Measurements from ENCODE around the gene PDE4D.

Gene PDE4D

DNA sequence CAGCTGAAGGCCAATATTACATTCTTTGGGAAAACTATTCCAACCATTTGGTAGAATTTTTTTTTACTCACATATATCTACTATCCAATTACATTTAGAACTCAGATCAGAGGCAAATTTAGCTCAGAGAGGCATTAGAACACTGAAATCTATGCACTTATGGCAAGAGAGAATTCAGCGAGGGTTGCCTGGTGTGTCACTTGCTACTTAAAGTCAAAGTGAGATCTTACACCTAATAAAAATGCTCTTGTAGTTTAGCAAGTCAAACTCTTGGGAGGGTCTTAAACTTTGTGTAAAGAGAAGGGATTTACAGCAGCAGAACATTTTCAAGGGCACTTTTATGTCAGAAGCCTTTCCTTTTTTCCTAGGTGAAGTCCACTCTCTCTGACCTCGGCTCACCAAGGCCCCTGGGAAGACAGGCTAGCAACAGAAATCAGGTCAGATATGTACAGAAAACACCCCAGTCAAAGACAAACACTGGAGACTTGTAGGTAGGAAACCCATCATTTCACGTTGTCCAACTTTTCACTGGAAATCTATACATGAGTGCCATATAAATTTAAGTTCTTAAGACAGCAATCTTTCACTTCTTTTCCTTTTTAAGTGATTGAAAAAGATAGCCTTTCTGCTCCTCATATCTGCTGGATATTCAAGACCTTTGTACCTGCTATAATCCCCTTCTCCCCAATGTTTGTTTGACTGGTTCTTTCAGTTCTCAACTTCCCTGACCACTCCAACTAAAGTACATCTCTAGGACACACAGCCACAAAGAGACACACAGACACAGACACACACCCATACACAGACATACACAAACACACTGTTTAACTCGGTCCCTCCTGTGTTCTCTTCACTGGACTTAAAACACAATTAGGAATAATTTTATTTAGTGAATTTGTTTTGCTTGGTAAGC is 635.8 kb downstream of the PDE4D start:
- no peak overlapping the region for H3K27ac ChIP-seq
- no peak overlapping the region for H3K4me3 ChIP-seq (ENCODE audit: low read depth, low read length)
- no peaks in the 10 kb centered on the region for H3K27me3 ChIP-seq (ENCODE audit: insufficient read depth, low read depth, severe bottlenecking)
- H3K36me3 ChIP-seq, result no peaks in the 10 kb centered on the region
- TF ChIP-seq, protein P1, sequence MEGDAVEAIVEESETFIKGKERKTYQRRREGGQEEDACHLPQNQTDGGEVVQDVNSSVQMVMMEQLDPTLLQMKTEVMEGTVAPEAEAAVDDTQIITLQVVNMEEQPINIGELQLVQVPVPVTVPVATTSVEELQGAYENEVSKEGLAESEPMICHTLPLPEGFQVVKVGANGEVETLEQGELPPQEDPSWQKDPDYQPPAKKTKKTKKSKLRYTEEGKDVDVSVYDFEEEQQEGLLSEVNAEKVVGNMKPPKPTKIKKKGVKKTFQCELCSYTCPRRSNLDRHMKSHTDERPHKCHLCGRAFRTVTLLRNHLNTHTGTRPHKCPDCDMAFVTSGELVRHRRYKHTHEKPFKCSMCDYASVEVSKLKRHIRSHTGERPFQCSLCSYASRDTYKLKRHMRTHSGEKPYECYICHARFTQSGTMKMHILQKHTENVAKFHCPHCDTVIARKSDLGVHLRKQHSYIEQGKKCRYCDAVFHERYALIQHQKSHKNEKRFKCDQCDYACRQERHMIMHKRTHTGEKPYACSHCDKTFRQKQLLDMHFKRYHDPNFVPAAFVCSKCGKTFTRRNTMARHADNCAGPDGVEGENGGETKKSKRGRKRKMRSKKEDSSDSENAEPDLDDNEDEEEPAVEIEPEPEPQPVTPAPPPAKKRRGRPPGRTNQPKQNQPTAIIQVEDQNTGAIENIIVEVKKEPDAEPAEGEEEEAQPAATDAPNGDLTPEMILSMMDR (IDR thresholded peaks at IDR 0.05; ENCODE audit: low read depth, low read length), result no peak
- DNase-seq, result no peak
- H3K9me3 ChIP-seq (ENCODE audit: severe bottlenecking), result no peaks in the 10 kb centered on the region

DNA sequence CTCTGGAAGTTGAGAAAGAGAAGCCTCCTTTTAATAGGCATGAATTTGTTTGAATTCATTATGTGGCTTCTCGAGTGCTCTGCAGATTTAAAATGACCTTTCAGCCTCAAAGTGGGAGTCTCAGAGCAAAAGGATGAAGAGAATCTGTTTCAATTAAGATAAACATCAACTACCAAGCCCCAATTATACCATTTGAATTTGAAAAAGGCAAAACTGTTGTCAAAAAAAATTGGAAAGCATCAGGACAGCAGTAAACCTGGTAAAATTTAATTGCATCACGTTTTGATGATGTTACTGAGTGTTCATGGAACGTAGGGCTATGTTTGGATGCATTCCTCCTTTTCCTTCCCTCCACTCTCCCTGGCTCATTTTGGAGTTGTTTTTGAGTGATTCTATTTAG is 637.2 kb downstream of the PDE4D start:
- DNase-seq, result no peak
- Histone ChIP-seq H3K27me3 (ENCODE audit: insufficient read depth, low read depth, severe bottlenecking) (no peaks in the 10 kb centered on the region), H3K4me3 (ENCODE audit: low read depth, low read length) (no peak overlapping the region), H3K36me3 (no peaks in the 10 kb centered on the region), H3K27ac (no peak overlapping the region), H3K9me3 (ENCODE audit: severe bottlenecking) (no peaks in the 10 kb centered on the region)
- TF ChIP-seq, protein P1 (IDR thresholded peaks at IDR 0.05; ENCODE audit: low read depth, low read length), result no peak

DNA sequence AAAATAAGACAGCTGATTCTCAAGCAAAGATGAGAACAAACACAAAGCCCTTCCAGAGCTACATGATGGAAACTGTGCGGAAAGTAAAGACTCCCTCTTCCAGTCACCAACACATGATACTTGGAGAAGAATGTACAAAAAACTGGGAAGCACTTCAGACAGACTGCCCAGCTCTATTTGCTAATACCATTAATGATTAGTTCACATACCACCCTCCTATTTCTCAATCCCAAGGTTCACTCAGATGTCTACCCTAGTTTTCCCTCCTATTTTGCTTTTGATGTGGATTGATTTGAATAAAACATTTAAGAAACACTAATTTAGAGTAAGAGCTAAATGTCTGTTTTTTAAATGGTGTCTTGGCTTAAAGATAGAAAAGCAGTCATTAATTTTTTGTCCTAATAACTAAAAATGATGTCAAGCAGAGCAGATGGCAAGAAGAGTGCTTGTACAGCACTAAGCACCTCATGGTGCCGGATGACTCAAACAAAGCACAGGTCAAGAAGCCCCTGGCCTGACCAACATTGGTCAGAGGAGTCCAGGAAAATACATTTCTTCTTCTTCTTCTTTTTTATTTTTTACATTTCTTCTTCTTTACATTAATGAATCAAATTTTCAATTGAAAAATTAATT is 639.4 kb downstream of the PDE4D start:
- Histone ChIP-seq H3K27ac (no peak overlapping the region), H3K36me3 (no peaks in the 10 kb centered on the region), H3K9me3 (ENCODE audit: severe bottlenecking) (no peaks in the 10 kb centered on the region), H3K4me3 (ENCODE audit: low read depth, low read length) (no peak overlapping the region), H3K27me3 (ENCODE audit: insufficient read depth, low read depth, severe bottlenecking) (no peaks in the 10 kb centered on the region)
- DNase-seq, result no peak
- TF ChIP-seq, protein P1 (IDR thresholded peaks at IDR 0.05; ENCODE audit: low read depth, low read length), result no peak

DNA sequence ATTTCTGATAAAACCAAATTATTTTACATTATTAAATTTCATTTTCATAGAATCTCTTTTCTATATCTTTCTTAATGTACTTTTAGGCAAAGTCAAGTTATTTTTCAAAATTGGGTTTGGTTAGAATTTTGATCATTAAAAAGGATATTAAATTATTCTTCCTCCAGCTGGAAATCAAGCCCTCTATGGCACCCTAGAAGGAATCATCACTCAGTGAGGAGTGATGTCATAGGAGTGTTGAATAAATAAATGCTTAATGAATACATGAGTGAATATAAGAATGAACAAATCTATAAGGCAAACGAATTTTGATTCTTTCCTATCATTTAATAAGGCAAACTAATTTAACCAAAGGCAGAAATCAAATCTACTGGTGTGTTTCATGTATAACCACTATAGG is 639.9 kb downstream of the PDE4D start:
- TF ChIP-seq, protein P1 (IDR thresholded peaks at IDR 0.05; ENCODE audit: low read depth, low read length), result no peak
- no peak overlapping the region for H3K27ac ChIP-seq

DNA sequence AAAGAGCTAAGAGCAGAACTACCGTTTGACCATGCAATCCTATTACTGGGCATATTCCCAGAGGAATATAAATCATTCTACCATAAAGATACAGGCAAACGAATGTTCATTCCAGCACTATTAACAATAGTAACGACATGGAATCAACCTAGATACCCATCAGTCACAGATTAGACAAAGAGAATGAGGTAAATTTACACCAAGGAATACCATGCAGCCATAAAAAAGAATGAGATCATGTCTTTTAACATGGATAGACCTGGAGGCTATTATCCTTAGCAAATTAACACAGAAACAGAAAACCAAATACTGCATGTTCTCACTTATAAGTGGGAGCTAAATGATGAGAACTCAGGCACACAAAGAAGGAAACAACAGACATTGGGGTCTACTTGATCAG is 641.9 kb downstream of the PDE4D start:
- Histone ChIP-seq H3K9me3 (ENCODE audit: severe bottlenecking) (no peaks in the 10 kb centered on the region), H3K27me3 (ENCODE audit: insufficient read depth, low read depth, severe bottlenecking) (no peaks in the 10 kb centered on the region), H3K36me3 (no peaks in the 10 kb centered on the region), H3K4me3 (ENCODE audit: low read depth, low read length) (no peak overlapping the region), H3K27ac (no peak overlapping the region)
- TF ChIP-seq, protein P1 (IDR thresholded peaks at IDR 0.05; ENCODE audit: low read depth, low read length), result no peak
- no peak for DNase-seq

More for the DNA sequence above, 639.9 kb downstream of the PDE4D start:
- no peaks in the 10 kb centered on the region for H3K27me3 ChIP-seq (ENCODE audit: insufficient read depth, low read depth, severe bottlenecking)
- no peaks in the 10 kb centered on the region for H3K36me3 ChIP-seq
- no peaks in the 10 kb centered on the region for H3K9me3 ChIP-seq (ENCODE audit: severe bottlenecking)
- no peak overlapping the region for H3K4me3 ChIP-seq (ENCODE audit: low read depth, low read length)
- no peak for DNase-seq
